ENCODE measurements around the gene RNF113A. TPM values are rescaled to one million over a fixed set of nuclear protein-coding genes. Genes with fewer than 3 reads are reported as not detected.
"Not testable (repeated sequence)": the region's sequence is repeated elsewhere in the genome, so short reads cannot be mapped to it uniquely, and the experiment has no call there.

The RNF113A gene
- total RNA-seq, result 19.7 TPM

- DNase-seq (ENCODE audit: low read depth in 2 of 3, low spot score in 2 of 3), result peak; percentile 66 to 89 (median 85)
These were observed at the start of gene RNF113A, which contains the start of gene NDUFA1 for GRCh38 chrX:119871599-119872395. Gene RNF113A, minus strand, starts transcription at chrX:119871733. Its CDS starts 120 bp downstream, at chrX:119871613. Gene NDUFA1, plus strand, starts transcription at chrX:119871832. Its CDS starts 80 bp downstream, at chrX:119871912.

GRCh38 chrX:119919835-119920585 lies 48.5 kb upstream of the RNF113A start:
- no peak for DNase-seq (ENCODE audit: low read depth in 2 of 3, low spot score in 2 of 3)

- DNase-seq (ENCODE audit: low read depth in 2 of 3, low spot score in 2 of 3), result no peak
These were observed 46.3 kb upstream of the RNF113A start for GRCh38 chrX:119917877-119918276.

GRCh38 chrX:119916310-119916709 lies 44.8 kb upstream of the RNF113A start:
- DNase-seq (ENCODE audit: low read depth in 2 of 3, low spot score in 2 of 3), result no peak

GRCh38 chrX:119900976-119901375 lies 29.4 kb upstream of the RNF113A start:
- no peak for DNase-seq (ENCODE audit: low read depth in 2 of 3, low spot score in 2 of 3)

GRCh38 chrX:119899125-119899524 lies 27.6 kb upstream of the RNF113A start:
- DNase-seq (ENCODE audit: low read depth in 2 of 3, low spot score in 2 of 3), result peak in 2 of 3 donors; percentile 7 to 9

- no peak for DNase-seq (ENCODE audit: low read depth in 2 of 3, low spot score in 2 of 3)
These were observed 24.4 kb upstream of the RNF113A start, which contains the start of gene AKAP14 for GRCh38 chrX:119895843-119896326. Gene AKAP14, plus strand, starts transcription at chrX:119895893. Its CDS starts 7,331 bp downstream, at chrX:119903224.

- not testable (repeated sequence) for DNase-seq (ENCODE audit: low read depth in 2 of 3, low spot score in 2 of 3)
These were observed 20.6 kb upstream of the RNF113A start for GRCh38 chrX:119891961-119892692.

GRCh38 chrX:119890626-119891025 lies 19.1 kb upstream of the RNF113A start:
- DNase-seq (ENCODE audit: low read depth in 2 of 3, low spot score in 2 of 3), result not testable (repeated sequence)

- peak in 2 of 3 donors; percentile 62 to 71 for DNase-seq (ENCODE audit: low read depth in 2 of 3, low spot score in 2 of 3)
These were observed 16.3 kb upstream of the RNF113A start for GRCh38 chrX:119887721-119888425.

GRCh38 chrX:119885554-119886428 lies 14.3 kb upstream of the RNF113A start:
- DNase-seq (ENCODE audit: low read depth in 2 of 3, low spot score in 2 of 3), result peak in 2 of 3 donors; percentile 12 to 37

- DNase-seq (ENCODE audit: low read depth in 2 of 3, low spot score in 2 of 3), result peak in 2 of 3 donors; percentile 39 to 58
These were observed 9.3 kb upstream of the RNF113A start for GRCh38 chrX:119880552-119881437.

GRCh38 chrX:119880076-119880475 lies 8.5 kb upstream of the RNF113A start:
- DNase-seq (ENCODE audit: low read depth in 2 of 3, low spot score in 2 of 3), result no peak

GRCh38 chrX:119878740-119879139 lies 7.2 kb upstream of the RNF113A start:
- DNase-seq (ENCODE audit: low read depth in 2 of 3, low spot score in 2 of 3), result no peak

GRCh38 chrX:119871245-119871598 lies 311 bp downstream of the RNF113A start:
- no peak for DNase-seq (ENCODE audit: low read depth in 2 of 3, low spot score in 2 of 3)

GRCh38 chrX:119870626-119871131 lies 854 bp downstream of the RNF113A start:
- peak in 2 of 3 donors; percentile 11 to 15 for DNase-seq (ENCODE audit: low read depth in 2 of 3, low spot score in 2 of 3)

GRCh38 chrX:119853444-119853843 lies 18.1 kb downstream of the RNF113A start:
- no peak for DNase-seq (ENCODE audit: low read depth in 2 of 3, low spot score in 2 of 3)
